GM12878 (cell line): ENCODE data around the gene DTNBP1. TPM values are rescaled to one million over a fixed set of nuclear protein-coding genes. Genes with fewer than 3 reads are reported as not detected.

Experiments used
- BCL11A ChIP-seq: IDR thresholded peaks from 2 replicates; pipeline ENCODE4 v1.6.1; 2011; ENCODE audit warnings: low read depth, low read length
- EED ChIP-seq: sonication (generic); IDR thresholded peaks from 2 replicates; pipeline ENCODE4 v1.6.1; 2016; ENCODE audit warnings: antibody characterized with exemption, low read depth
- ETV6 ChIP-seq, 2 experiments: fragments of 450-650 bp in 1 of 2; IDR thresholded peaks in 1 of 2; conservative IDR thresholded peaks in 1 of 2; 2 replicates each; pipeline ENCODE4 v1.6.1; 2014; ENCODE audit warnings: antibody characterized with exemption in 1 of 2, borderline replicate concordance in 1 of 2, low read depth in 1 of 2, mild to moderate bottlenecking in 1 of 2, moderate library complexity in 1 of 2
- HDAC6 ChIP-seq: fragments of 200-600 bp; sonication (generic); IDR thresholded peaks from one replicate; pipeline ENCODE4 v1.8.0; 2017; ENCODE audit warnings: antibody characterized with exemption; ENCODE audit not compliant: unreplicated experiment
- JUNB ChIP-seq: IDR thresholded peaks from 2 replicates; pipeline ENCODE4 v1.6.1; 2016; ENCODE audit warnings: antibody characterized with exemption, mild to moderate bottlenecking
- MEF2A ChIP-seq: IDR thresholded peaks from 2 replicates; pipeline ENCODE4 v1.6.1; 2011; ENCODE audit warnings: low read depth, mild to moderate bottlenecking, low read length, moderate library complexity; ENCODE audit not compliant: insufficient read depth
- MLLT1 ChIP-seq: fragments of 450-650 bp; IDR thresholded peaks from 2 replicates; pipeline ENCODE4 v1.6.1; 2016; ENCODE audit warnings: mild to moderate bottlenecking
- MYB ChIP-seq: fragments of 150-350 bp; IDR thresholded peaks from 2 replicates; pipeline ENCODE4 v1.6.1; 2014; ENCODE audit warnings: mild to moderate bottlenecking, low read depth, low read length, borderline replicate concordance
- NBN ChIP-seq: fragments of 450-650 bp; IDR thresholded peaks from 2 replicates; pipeline ENCODE4 v1.6.1; 2016
- NR2F1 ChIP-seq: fragments of 450-650 bp; conservative IDR thresholded peaks from 2 replicates; pipeline ENCODE4 v1.6.1; 2017; ENCODE audit warnings: mild to moderate bottlenecking
- PAX8 ChIP-seq: fragments of 450-650 bp; IDR thresholded peaks from 2 replicates; pipeline ENCODE4 v1.6.1; 2017; ENCODE audit warnings: mild to moderate bottlenecking, moderate library complexity
- PML ChIP-seq: IDR thresholded peaks from 2 replicates; pipeline ENCODE4 v1.6.1; 2012; ENCODE audit warnings: low read length, inconsistent platforms
- RAD21 ChIP-seq: IDR thresholded peaks from 2 replicates; pipeline ENCODE4 v1.6.1; 2011; ENCODE audit warnings: mild to moderate bottlenecking, low read depth, low read length, moderate library complexity; ENCODE audit not compliant: insufficient read depth
- RFX5 ChIP-seq: IDR thresholded peaks from 2 replicates; pipeline ENCODE4 v1.6.1; 2011; ENCODE audit warnings: low read depth, low read length, improper control_type of control experiment
- SIN3A ChIP-seq: IDR thresholded peaks from 2 replicates; pipeline ENCODE4 v1.6.1; 2012; ENCODE audit warnings: low read depth, low read length, improper control_type of control experiment
- SPI1 ChIP-seq: IDR thresholded peaks from 2 replicates; pipeline ENCODE4 v1.6.1; 2011; ENCODE audit warnings: low read depth, mild to moderate bottlenecking, low read length, moderate library complexity, borderline replicate concordance; ENCODE audit not compliant: insufficient read depth
- STAT3 ChIP-seq: IDR thresholded peaks from 2 replicates; pipeline ENCODE4 v1.6.1; 2011; ENCODE audit warnings: low read depth, low read length, improper control_type of control experiment
- TARDBP ChIP-seq: IDR thresholded peaks from 2 replicates; pipeline ENCODE4 v1.6.1; 2016; ENCODE audit warnings: borderline replicate concordance
- TCF3 ChIP-seq: IDR thresholded peaks from 2 replicates; pipeline ENCODE4 v1.6.1; 2012; ENCODE audit warnings: low read depth, mild to moderate bottlenecking, low read length, borderline replicate concordance; ENCODE audit not compliant: insufficient read depth
- USF1 ChIP-seq: IDR thresholded peaks from 2 replicates; pipeline ENCODE4 v1.6.1; 2011; ENCODE audit warnings: borderline replicate concordance, low read depth, mild to moderate bottlenecking, moderate library complexity, mixed read lengths, low read length; ENCODE audit not compliant: insufficient read depth; ENCODE audit errors: extremely low read length
- YBX1 ChIP-seq: fragments of 450-650 bp; IDR thresholded peaks from 2 replicates; pipeline ENCODE4 v1.6.1; 2016; ENCODE audit warnings: antibody characterized with exemption
- ZBTB40 ChIP-seq: fragments of 450-650 bp; IDR thresholded peaks from 2 replicates; pipeline ENCODE4 v1.6.1; 2016; ENCODE audit warnings: mild to moderate bottlenecking, moderate library complexity, borderline replicate concordance
- ZNF207 ChIP-seq: fragments of 450-650 bp; IDR thresholded peaks from 2 replicates; pipeline ENCODE4 v1.6.1; 2014; ENCODE audit warnings: antibody characterized with exemption, mild to moderate bottlenecking, borderline replicate concordance
- ZNF622 ChIP-seq: fragments of 450-650 bp; IDR thresholded peaks from 2 replicates; pipeline ENCODE4 v1.6.1; 2017; ENCODE audit warnings: mild to moderate bottlenecking, inconsistent platforms
- polyA plus RNA-seq, 11 experiments: library from polyadenylated mRNA; depleted of rRNA in 4 of 11; unstranded in 6 of 11; stranded (reverse) in 5 of 11; fragments of >200 nt; fragmentation: Nextera tagmentation in 4 of 11; fragmentation: Illumina TruSeq in 1 of 11; extraction: Ambion mirVana in 4 of 11; extraction: Trizol in 1 of 11; gene quantifications; 1 replicate in 1 of 11; 2 replicates in 10 of 11; pipeline versions ENCODE4 v1.2.1 to v1.2.3, GENCODE V29; 2011 to 2016; ENCODE audit warnings: inconsistent platforms in 2 of 11, missing spikeins in 2 of 11, low read depth in 1 of 11
- total RNA-seq, 4 experiments: library from RNA; depleted of rRNA in 3 of 4; stranded (reverse); fragments of >200 nt in 3 of 4; fragmentation: Illumina TruSeq in 1 of 4; extraction: Trizol in 1 of 4; gene quantifications; 2 replicates each; pipeline versions ENCODE4 v1.2.1 to v1.2.3, GENCODE V29; 2013 to 2021
- TF ChIP-seq, protein P1 (sequence below): fragments of 450-650 bp; IDR thresholded peaks from 2 replicates; pipeline ENCODE4 v1.6.1; 2014; ENCODE audit warnings: mild to moderate bottlenecking

The DTNBP1 gene
- total and polyA plus RNA-seq, 10 of the 15 experiments (the other 5 are each of a cell fraction or from before 2014, with no cell fraction given), result 7.1 to 40.3 (median 20.1) TPM

GRCh38 chr6:15691250-15691869 lies 28.5 kb upstream of the DTNBP1 start (continued):
- TF ChIP-seq JUNB (no peak), ZBTB40 (no peak), TARDBP (no peak; the same call in 1 of the 2 replicates), ETV6 (conservative IDR thresholded peaks at IDR 0.05 in 1 of 2, IDR thresholded peaks at IDR 0.05 in 1 of 2; ENCODE audit: borderline replicate concordance in 1 of 2, low read depth in 1 of 2) (peak in 1 of 2 experiments; percentile 44; a peak in 1 of 4 replicates), MYB (no peak), PAX8 (0 out of 2 replicates have a peak, but pooled peaks have one; percentile 15), RAD21 (peak; percentile 100), STAT3 (no peak), USF1 (no peak), EED (peak; percentile 75), HDAC6 (no peak), MLLT1 (peak; percentile 77), ZNF622 (no peak), BCL11A (no peak), TCF3 (no peak), MEF2A (peak; percentile 65; the same call in 1 of the 2 replicates), ZNF207 (peak; percentile 90; the same call in 1 of the 2 replicates), NBN (peak; percentile 77; the same call in 1 of the 2 replicates), RFX5 (no peak), SIN3A (no peak), PML (no peak), SPI1 (no peak), YBX1 (no peak), NR2F1 (0 out of 2 replicates have a peak, but pooled peaks have one; percentile 29)
- TF ChIP-seq, protein P1, sequence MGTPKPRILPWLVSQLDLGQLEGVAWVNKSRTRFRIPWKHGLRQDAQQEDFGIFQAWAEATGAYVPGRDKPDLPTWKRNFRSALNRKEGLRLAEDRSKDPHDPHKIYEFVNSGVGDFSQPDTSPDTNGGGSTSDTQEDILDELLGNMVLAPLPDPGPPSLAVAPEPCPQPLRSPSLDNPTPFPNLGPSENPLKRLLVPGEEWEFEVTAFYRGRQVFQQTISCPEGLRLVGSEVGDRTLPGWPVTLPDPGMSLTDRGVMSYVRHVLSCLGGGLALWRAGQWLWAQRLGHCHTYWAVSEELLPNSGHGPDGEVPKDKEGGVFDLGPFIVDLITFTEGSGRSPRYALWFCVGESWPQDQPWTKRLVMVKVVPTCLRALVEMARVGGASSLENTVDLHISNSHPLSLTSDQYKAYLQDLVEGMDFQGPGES, result no peak
